ENCODE measurements around the gene ANK2. TPM values are rescaled to one million over a fixed set of nuclear protein-coding genes. Genes with fewer than 3 reads are reported as not detected.

The ANK2 gene
- total RNA-seq, 2 donors from 2014 or later: 3.5 to 26.0 TPM

DNA sequence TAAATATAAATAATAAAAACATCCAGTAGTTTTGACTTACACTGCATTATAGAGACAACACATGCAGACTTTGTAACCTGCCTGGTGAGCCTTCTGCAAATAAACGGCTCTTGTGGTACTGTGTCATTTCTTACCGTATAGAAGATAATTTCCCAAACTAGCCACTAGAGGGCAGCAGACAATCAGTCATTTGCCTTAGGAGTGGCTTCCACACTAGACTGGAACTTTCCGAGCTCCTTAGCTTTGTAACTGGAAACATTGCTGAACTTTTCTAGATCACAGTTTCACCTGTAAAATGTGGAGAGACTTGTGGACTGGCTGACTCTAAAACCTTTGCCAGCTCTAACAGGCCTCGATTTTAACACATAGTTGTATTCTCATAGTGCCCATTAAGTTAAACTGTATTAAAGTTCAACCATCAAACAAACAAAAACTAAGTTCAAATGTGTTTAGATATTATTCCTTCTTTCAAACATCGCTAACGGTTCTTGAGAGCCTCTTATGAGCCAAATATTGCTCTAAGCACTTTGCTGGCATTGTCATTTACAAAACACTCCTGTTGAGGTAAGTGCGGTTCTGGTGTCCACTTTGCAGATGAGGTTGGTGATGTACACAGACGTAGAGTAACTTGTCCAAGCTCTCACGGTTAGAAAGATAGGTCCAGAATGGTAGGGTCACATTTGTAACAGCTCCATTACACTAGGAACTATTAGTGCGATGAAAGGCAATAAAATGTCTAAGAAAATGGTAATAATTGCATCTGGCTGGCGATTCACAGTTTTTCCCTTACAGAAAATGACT lies 345.5 kb downstream of the ANK2 start:
- no peaks in the 10 kb centered on the region for H3K4me1 ChIP-seq (replicated peaks)
- no peaks in the 10 kb centered on the region for H3K9me3 ChIP-seq
- H3K27ac ChIP-seq: no peak overlapping the region
- no peaks in the 10 kb centered on the region for H3K27me3 ChIP-seq (replicated peaks; ENCODE audit: insufficient read depth)
- peak; percentile 93 for TF ChIP-seq POLR2AphosphoS5 (IDR thresholded peaks at IDR 0.05)
- TF ChIP-seq POLR2A (IDR thresholded peaks at IDR 0.05): peak; percentile 13
- TF ChIP-seq CTCF (IDR thresholded peaks at IDR 0.05): peak; percentile 77 to 97 (median 91)
- H3K36me3 ChIP-seq: no peaks in the 10 kb centered on the region
- intact Hi-C loops (cut with DNase I): loop anchor here (2.0 to 10.0 kb wide), 3 partner anchors 150 to 980 kb away; partner anchors contain the start of gene CAMK2D
- DNase-seq (ENCODE audit: low spot score): peak; percentile 85
- WGBS: 50% methylated on average over 11 of the region's 11 CpGs
- no peak overlapping the region for H3K4me3 ChIP-seq

DNA sequence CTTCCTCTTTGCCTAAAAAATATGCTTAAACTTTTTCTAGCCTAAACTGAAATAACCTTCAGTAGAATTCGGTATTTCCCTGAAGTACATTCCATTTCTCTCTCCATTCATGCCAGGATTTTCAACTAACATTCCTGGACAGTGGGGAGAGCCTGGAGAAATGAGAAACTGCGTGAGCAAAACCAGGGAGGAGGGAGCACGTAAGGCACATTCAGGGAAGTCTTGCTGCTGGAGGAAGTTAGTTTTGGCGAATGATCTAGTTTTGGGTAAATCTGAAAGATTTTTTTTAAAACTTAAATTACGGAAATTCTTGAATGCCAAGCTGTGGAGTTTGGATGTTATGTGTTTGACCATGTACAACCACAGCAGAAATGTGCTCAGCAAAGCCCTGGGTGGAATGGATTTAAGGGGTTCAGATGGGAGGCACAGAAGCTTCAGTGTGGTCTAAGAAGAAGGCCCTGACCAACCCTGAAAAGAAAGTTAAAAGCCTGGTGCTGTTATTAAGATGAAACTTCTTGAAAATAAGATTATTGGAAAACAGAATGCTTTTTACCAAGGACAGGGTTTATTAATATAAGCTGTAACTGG lies 347.8 kb downstream of the ANK2 start:
- H3K9me3 ChIP-seq: no peaks in the 10 kb centered on the region
- intact Hi-C loops (cut with DNase I): loop anchor here (10.0 kb wide), 2 partner anchors 148 to 978 kb away; no protein-coding TSS in a partner anchor
- no peak overlapping the region for H3K4me3 ChIP-seq
- no peaks in the 10 kb centered on the region for H3K36me3 ChIP-seq
- no peaks in the 10 kb centered on the region for H3K27me3 ChIP-seq (replicated peaks; ENCODE audit: insufficient read depth)
- no peak overlapping the region for H3K27ac ChIP-seq
- TF ChIP-seq CTCF (IDR thresholded peaks at IDR 0.05): no peak
- no peak for TF ChIP-seq POLR2A (IDR thresholded peaks at IDR 0.05)
- TF ChIP-seq POLR2AphosphoS5 (IDR thresholded peaks at IDR 0.05): no peak
- DNase-seq (ENCODE audit: low spot score): no peak
- H3K4me1 ChIP-seq (replicated peaks): no peaks in the 10 kb centered on the region
- WGBS: 43% methylated on average over 5 of the region's 5 CpGs

- WGBS: 92% methylated on average over 8 of the region's 8 CpGs
- H3K27ac ChIP-seq: no peak overlapping the region
- intact Hi-C loops (cut with DNase I): loop anchor here (10.0 kb wide), 2 partner anchors 146 to 976 kb away; no protein-coding TSS in a partner anchor
- DNase-seq (ENCODE audit: low spot score): no peak
- H3K4me1 ChIP-seq (replicated peaks): no peaks in the 10 kb centered on the region
- no peaks in the 10 kb centered on the region for H3K9me3 ChIP-seq
- TF ChIP-seq POLR2AphosphoS5 (IDR thresholded peaks at IDR 0.05) (no peak), CTCF (IDR thresholded peaks at IDR 0.05) (no peak), POLR2A (IDR thresholded peaks at IDR 0.05) (no peak)
- H3K27me3 ChIP-seq (replicated peaks; ENCODE audit: insufficient read depth): no peaks in the 10 kb centered on the region
- no peaks in the 10 kb centered on the region for H3K36me3 ChIP-seq
- no peak overlapping the region for H3K4me3 ChIP-seq
Observed at GRCh38 chr4:113398441-113399143, 349.1 kb downstream of the ANK2 start.

GRCh38 chr4:113404167-113404571 lies 354.7 kb downstream of the ANK2 start:
- no peaks in the 10 kb centered on the region for H3K9me3 ChIP-seq
- H3K27me3 ChIP-seq (replicated peaks; ENCODE audit: insufficient read depth): no peaks in the 10 kb centered on the region
- no peak for DNase-seq (ENCODE audit: low spot score)
- H3K27ac ChIP-seq: no peak overlapping the region
- intact Hi-C loops (cut with DNase I): no loop called here
- no peak for TF ChIP-seq POLR2A (IDR thresholded peaks at IDR 0.05)
- no peak for TF ChIP-seq CTCF (IDR thresholded peaks at IDR 0.05)
- no peak for TF ChIP-seq POLR2AphosphoS5 (IDR thresholded peaks at IDR 0.05)
- no peaks in the 10 kb centered on the region for H3K4me1 ChIP-seq (replicated peaks)
- no peaks in the 10 kb centered on the region for H3K36me3 ChIP-seq
- no peak overlapping the region for H3K4me3 ChIP-seq
- 91% methylated on average over 4 of the region's 4 CpGs for WGBS
